HG02981 (cell line): Measurements from ENCODE around the gene CRAT.
"Not testable (repeated sequence)": the region's sequence is repeated elsewhere in the genome, so short reads cannot be mapped to it uniquely, and the experiment has no call there.

Source experiments
- ATAC-seq: cut with Tn5 transposase; IDR thresholded peaks from one replicate; pipeline ENCODE4 v1.9.1; 2021; ENCODE audit warnings: mild to moderate bottlenecking, moderate library complexity; ENCODE audit not compliant: unreplicated experiment

Gene CRAT

DNA sequence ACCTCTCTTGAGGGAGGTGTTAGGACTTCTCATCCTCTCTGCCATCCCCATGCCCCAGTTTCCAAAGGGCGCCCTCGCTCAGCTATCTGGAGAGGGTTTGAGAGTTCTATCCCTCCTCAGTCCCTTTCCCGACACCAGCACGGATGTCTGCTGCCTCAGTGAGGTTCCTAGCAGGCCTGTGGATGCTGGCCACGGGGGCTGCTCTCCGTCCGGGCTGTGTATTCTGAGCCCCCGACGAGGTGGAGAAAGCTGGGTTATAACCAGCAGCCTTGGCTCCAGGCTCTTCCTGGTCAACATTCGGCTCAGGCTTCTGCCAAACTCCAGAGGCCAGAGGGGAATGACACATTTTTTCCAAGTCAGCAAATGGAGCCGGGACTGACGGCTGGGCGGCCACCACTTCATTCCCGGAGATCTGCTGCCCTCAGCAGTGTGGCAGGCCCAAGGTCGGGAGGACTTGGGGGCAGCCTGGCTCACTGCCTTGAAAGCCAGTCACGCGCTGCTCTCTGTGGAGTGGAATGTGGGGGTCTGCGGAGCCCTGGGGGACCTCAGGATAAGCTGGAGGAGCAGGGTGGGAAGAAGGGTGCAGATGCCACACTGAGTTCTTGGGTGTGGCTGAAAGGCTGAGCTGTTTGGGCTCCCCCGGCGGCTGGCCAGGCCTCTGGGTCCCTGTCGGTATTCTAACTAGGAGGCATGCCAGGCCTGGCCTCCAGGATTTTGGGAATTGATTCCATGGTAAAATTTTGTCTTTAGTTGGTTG lies 28.1 kb upstream of the CRAT start:
- ATAC-seq: no peak

DNA sequence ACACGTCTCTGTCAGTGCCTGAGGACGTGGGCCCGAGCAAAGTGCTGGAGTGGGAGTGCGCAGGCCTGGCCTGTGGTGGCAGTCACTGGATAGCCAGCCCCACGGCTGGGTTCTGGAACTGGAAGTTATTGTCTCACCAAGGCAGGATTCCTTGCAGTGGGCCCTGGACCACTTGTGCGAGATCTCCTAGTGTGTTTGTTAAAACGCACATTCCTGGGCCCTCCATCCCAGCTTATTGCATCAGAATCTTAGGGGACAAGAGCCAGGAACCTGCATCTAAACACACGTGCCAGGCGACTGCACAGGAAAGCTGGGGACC lies 27.5 kb upstream of the CRAT start:
- no peak for ATAC-seq

DNA sequence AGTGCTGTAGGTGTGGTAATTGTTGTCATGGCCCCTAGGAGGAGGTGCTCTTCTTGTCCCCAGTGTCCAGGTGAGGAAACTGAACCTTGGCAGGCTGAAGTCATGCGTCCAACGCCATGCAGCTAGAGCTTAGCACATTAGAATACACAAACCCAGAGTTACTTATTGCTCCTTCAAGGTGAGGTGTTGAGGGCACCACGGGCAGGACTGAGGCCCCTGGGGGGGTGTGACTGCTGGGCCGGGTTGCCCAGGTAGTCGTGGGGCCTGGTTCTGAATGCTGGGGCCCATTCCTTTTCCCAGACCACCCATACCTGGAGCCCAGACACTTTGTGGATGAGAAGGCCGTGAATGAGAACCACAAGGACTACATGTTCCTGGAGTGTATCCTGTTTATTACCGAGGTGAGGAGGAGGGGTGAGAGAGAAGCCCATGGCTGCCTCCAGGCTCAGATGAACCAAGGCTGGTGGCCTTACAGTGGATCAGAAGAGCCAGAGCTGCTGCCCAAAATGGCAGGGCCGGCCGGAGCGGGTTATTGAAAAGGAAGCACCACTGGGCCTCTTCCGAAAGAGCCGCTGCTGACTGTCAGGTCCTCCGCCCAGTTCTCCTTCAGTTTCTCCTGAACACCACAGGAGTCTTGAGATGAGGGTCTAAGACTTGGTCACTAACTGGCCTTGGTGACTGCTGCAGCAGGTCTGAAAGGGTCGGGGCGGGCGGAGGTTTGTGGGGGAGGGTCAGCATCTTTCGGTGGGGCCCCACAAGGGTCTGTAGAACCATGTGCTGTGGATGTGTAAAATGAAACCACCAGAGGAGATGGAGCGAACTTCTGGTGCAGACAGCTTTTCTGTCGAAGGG lies 26.9 kb upstream of the CRAT start:
- no peak for ATAC-seq

DNA sequence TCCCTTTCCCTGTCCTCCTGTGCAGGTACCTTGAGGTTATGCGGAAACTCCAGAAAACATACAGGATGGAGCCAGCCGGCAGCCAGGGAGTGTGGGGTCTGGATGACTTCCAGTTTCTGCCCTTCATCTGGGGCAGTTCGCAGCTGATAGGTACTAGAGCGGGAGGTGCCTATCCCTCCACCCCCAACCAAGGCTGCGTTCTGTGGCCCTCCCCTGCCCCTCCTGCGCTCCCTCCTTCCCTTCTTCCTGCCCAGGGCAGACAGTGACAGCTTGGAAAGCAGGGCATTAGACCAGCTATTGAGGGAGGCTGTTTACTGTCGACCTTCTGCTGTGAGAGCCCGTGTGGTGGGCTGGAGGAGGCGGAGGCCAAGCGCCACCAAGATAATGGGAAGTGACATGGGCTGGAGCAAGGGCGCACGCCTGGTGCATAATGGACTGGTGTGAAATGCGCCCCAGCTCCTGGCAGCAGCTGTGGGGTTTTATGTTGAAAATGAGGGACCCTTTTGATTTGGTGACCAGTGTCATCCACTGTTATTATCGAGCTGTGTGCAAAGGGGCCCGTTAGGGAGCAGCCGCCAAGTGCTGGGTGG lies 25.9 kb upstream of the CRAT start:
- ATAC-seq: no peak

DNA sequence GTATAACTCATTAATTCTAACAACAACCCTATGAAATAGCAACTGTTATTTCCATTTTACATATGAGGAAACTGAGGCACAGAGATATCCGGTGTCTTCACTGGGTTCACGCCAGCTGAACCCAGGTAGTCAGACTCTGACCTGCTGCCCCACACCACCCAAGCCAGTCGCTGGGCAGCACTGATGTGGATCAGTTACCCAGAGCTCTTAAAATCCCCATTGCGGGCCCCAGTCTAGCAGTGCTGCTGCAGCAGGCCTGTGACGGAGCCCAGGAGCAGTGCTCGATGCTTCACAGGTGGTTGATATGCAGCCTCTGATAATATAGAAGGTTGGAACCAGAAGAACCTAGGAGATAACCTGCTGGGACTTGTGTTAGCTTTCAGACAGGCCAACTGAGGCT lies 24.9 kb upstream of the CRAT start:
- no peak for ATAC-seq

DNA sequence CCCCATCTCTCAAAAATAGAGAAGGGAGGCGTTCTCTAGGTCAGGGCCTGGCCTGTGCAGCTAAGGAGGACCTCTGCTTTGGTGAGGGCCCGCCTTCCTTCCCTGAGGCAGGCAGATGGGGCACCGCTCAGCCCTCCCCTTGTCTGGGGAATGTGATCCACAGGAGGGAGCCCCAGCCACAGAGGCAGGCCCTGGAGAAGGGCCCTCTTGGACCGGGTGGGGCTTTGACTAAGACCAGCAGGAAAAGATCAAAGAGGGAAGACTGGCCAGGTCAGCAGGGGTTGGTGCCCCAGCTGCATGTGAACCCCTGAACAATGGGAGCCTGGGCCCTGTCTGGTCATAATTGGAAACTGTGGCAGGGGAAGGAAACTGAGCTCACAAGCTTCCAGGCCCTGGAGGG lies 22.5 kb upstream of the CRAT start:
- no peak for ATAC-seq

DNA sequence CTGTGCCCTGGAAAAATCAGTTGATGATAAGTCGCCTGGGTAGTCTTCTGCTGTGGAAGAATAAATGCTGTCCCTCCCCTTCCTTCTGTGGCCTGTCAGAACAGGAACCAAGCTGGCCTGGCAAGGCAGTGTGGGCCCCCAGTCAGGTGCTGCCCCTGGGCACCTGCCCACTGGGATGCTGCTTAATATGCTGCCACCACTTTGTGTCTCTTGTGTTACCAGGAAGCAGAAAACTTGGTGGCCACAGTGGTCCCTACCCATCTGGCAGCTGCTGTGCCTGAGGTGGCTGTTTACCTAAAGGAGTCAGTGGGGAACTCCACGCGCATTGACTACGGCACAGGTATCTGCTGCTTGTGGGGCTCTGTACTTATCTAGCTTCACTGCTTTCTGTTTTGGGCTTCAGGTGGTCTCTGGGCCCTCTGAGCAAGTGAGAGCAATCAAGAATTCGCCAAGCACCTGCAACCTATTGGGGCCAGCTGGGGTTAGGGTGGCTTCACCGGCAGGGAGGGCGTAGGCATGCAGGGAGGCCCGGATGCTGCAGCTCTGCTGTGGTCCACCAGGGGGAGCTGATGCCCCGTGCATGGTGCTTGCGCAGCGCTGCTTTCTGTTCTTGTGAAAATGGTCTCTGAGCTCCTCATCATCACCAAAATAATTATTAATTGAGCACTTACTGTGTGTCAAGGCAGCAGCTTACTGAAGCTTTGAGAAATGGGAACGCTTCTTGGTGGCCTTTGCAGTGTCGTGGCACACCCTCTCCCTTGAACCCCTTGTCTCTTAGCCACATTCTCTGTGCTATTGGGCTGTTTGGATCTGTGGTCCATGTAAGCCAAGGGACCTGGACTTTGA lies 20.9 kb upstream of the CRAT start:
- peak; percentile 69 for ATAC-seq

DNA sequence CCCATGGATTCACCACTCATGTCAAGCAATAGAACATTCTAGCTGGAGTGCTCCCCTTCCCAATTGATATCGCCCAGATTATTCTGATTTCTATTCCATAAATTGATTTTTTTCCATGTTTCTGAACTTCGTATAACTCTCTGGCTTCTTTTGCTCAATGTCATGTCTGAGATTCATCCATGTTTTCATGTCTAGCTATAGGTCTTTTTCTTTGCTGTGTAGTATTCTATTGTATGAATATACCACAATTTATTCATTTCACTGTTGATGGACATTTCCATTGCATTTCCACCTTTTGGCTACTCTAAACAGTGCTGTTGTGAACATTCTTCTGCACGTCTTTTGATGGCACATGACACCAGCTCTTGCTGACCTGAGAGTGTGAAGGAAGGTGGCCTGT lies 20.2 kb upstream of the CRAT start:
- no peak for ATAC-seq

DNA sequence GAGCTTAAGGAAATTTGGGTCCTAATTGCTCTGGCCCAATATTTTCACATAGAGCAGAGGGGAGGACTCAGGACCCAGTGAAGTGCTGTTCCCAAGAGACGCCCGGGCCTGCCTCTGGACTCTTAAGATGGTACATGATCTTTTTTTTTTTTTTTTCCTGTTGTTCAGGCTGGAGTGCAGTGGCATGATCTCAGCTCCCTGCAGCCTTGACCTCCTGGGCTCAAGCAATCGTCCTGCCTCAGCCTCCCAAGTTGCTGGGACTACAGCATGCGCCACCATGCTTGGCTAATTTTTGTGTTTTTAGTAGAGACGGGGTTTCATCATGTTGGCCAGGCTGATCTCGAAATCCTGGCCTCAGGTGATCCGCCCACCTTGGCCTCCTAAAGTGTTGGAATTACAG lies 19.7 kb upstream of the CRAT start:
- not testable (repeated sequence) for ATAC-seq

DNA sequence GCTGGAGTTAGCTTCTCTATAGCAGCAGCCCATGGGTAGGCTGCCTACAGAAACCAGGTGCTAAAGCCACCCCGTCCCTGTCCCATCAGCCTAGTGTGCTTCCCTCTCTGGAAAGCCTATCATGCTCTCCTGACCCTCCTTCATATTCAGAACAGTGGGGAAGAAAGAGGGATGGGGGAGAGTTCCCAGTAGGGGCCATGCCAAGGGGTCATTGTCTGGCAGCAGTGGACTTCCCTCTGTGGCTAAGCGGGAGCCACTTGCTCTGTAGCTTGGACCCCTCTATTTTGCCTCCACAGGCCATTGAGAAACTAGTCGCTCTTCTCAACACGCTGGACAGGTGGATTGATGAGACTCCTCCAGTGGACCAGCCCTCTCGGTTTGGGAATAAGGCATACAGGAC lies 18.1 kb upstream of the CRAT start:
- no peak for ATAC-seq

DNA sequence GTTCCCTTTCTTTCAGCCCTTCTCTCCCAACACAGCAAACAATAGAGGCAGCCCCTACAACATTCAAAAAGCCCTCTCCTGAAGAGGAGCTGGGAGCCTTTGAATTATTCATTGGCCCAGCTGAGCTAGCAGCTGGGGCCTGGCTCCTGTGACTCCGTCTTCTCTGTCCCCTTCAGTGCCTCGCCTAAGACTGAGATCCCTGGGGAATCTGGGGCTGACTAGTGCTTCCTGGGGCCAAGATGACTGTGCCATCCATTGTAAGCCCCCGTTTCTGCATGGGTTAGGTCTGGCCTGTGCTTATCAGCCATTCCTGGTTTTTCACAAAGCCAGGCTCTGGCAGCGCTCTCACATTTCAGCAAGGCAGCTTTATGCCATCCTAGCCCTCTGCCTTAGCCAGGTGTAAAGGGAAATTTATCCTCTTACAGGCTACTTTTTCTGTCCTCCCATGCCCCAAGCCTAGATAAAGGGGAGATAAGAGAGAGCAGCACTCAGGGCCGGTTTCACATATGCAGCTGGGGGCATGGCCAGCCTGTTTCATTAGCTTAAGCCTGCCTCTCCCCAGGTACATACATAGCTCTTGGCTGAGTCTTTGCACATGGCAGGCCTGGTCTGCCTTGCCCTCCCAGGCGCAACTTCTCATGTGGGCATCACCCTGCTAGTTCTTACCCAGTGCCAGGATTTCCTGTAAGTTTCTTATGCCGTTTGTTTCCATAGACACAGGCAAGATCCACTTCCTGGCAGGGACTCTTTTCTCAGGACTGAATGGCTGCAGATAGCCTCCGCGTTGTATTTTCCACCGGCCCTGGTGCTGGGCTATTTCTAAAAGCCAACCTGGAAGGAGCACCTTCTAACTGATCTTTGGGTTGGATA lies 16.4 kb upstream of the CRAT start:
- no peak for ATAC-seq

DNA sequence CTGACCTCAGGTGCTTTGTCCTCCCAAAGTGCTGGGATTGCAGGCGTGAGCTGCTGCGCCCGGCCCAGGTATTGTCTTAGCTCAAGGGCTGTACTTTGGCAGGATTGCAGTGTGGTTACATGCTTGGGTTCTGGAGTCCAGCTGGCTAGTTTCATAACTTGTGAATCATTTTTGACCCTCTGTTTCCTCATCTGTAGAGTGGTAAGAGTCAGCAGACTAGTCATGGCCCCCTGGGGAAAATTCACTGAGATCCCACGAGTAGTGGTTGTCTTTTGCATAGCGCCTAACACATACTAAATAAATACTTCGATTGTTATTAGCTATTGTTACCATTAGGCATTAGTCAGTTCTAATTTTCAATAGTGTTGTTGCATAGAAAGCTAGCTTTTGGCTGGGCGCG lies 14.9 kb upstream of the CRAT start:
- peak; percentile 44 for ATAC-seq

DNA sequence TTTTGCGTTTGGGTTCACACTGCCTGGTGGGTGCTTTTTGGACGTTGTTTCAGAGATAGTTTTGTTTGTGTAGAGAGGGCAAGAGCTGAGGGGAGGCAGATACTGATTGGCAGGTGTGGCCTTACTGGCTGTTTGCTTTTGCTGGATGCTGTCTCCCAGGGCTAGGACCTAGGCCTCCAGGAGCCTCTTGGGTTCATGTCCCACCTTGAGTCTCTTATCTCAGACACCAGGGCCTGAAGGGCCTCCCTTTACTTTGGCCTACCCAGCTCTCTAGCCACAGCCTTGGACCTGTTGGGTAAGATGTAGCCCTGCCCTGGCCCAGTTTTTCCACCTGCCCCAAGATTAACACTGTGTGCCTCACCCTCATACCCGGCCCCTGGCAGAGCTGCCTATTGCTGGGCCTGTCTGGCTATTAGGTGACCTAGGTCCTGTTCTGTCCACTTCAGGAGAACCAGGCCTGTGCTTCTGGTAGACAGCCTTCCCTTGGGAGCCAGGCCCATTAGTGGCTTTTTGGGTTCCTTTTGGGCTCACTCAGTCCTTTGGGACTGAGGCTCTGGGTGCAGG lies 14.0 kb upstream of the CRAT start:
- ATAC-seq: no peak

DNA sequence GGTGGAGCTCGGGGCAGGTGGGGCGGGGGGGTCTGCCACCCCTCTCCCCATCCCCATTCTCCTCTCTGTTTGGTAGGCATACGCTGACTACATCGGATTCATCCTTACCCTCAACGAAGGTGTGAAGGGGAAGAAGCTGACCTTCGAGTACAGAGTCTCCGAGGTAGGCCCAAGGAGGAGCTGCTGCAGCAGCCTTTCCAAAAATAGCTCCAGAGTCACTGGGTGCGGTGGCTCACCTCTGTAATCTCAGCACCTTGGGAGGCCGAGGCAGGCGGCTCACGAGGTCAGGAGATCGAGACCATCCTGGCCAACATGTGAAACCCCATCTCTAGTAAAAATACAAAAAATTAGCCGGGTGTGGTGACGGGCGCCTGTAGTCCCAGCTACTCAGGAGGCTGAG lies 12.4 kb upstream of the CRAT start:
- not testable (repeated sequence) for ATAC-seq

DNA sequence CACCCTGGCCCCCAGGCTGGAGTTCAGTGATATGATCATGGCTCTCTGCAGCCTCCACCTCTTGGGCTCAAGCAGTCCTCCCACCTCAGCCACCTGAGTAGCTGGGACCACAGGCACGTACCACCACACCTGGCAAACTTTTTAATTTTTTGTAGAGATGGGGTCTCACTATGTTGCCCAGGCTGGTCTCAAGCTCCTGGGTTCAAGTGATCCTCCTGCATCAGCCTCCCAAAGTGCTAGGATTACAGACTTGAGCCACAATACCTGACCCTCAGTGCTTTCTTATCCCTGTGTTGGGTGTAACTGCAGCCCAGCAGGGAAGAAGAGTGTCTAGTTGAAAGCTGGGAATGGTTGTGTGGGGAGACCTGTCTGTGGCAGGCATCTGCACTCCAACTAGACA lies 11.5 kb upstream of the CRAT start:
- ATAC-seq: no peak

DNA sequence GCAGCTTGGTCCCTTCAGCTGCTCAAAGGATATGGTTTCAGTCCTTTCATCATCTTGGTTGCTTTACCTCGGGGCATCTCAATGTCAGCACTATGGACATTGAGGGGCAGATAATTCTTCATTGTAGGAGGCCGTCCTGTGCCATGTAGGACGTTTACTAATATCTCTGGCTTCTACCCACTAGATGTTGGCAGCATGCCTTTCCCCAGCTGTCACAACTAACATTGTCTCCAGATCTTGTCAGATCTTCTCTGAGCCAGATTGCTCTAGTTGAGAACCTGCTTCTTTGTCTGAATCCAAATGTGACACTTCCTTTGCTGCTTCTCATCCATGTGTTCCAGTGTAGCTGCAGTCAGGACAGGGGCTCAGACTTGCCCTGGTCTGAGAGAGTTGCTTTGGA lies 10.9 kb upstream of the CRAT start:
- ATAC-seq: no peak

DNA sequence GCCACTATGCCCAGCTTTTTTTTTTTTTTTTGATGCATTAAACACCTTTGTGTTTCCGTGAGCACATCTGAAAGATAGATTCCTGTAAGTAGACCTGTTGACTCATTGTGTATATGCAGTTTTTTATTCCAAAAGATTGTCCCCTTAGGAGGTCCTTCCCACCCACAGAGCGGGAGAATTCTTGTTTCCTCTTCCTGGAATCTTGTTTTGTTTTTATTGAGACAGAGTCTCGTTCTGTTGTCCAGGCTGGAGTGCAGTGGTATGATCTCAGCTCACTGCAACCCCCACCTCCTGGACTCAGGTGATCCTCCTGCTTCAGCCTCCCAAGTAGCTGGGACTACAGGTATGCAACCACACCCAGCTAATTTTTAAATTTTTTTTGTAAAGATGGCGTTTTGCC lies 8.2 kb upstream of the CRAT start:
- ATAC-seq: no peak

DNA sequence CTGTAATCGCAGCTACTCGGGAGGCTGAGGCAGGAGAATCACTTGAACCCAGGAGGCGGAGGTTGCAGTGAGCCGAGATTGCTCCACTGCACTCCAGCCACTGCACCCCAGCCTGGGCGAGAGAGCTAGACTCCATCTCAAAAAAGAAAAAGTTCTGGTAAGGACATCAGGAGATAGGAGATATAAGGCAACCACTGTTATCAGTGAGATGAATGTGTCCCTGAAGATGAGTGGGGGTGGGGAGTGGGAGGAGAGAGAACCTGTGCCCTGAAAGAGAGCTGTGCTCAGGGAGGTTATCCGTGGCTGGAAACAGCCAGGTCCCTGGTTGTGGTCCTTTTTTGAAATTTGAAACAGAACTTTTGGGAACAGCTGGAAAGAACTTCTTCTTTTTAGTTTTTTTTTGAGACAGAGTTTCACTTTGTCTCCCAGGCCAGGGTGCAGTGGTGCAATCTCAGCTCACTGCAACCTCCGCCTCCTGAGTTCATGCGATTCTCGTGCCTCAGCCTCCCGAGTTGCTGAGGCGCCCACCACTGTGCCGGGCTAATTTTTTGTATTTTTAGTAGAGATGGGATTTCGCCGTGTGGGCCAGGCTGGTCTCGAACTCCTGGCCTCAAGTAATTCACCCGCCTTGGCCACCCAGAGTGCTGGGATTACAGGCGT lies 3.2 kb upstream of the CRAT start:
- ATAC-seq: no peak

DNA sequence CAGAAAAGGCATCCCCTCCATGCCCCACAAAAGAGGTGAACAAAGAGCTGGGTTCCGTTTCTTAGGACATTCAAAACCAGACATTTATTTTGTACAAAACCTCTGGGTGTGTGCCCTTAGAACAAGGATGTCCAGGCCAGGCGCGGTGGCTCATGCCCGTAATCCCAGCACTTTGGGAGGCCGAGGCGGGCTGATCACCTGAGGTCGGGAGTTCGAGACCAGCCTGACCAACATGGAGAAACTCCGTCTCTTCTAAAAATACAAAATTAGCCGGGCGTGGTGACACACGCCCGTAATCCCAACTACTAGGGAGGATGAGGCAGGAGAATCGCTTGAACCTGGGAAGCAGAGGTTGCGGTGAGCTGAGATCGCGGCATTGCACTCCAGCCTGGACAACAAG lies 1.9 kb upstream of the CRAT start:
- ATAC-seq: not testable (repeated sequence)
